Measurements from ENCODE around the gene LRP10. TPM values are rescaled to one million over a fixed set of nuclear protein-coding genes. Genes with fewer than 3 reads are reported as not detected.
A peak's percentile ranks its signal among the peaks of the same experiment; 100 is the strongest.
"Not testable (repeated sequence)": the region's sequence is repeated elsewhere in the genome, so short reads cannot be mapped to it uniquely, and the experiment has no call there.

The LRP10 gene
- total RNA-seq, 4 donors from 2014 or later = 73.5 to 125 (median 96.6) TPM

GRCh38 chr14:22905627-22906026 is 34.1 kb downstream of the LRP10 start:
- no peak for TF ChIP-seq CTCF (IDR thresholded peaks at IDR 0.05)
- ATAC-seq (ENCODE audit: low FRiP score) (no peak), DNase-seq (ENCODE audit: low spot score) (no peak)

GRCh38 chr14:22906073-22906472 is 34.5 kb downstream of the LRP10 start:
- ATAC-seq (ENCODE audit: low FRiP score) (no peak), DNase-seq (ENCODE audit: low spot score) (no peak)
- TF ChIP-seq CTCF (IDR thresholded peaks at IDR 0.05) = no peak

GRCh38 chr14:22907429-22907828 is 35.9 kb downstream of the LRP10 start:
- ATAC-seq (ENCODE audit: low FRiP score) = no peak
- no peak for TF ChIP-seq CTCF (IDR thresholded peaks at IDR 0.05)
- DNase-seq (ENCODE audit: low spot score) = no peak

- DNase-seq (ENCODE audit: low spot score) = no peak
- ATAC-seq (ENCODE audit: low FRiP score) = peak; percentile 62
These were observed 37.1 kb downstream of the LRP10 start for GRCh38 chr14:22908601-22909000.

GRCh38 chr14:22910916-22911315 is 39.4 kb downstream of the LRP10 start:
- no peak for DNase-seq (ENCODE audit: low spot score)
- no peak for TF ChIP-seq CTCF (IDR thresholded peaks at IDR 0.05)
- ATAC-seq (ENCODE audit: low FRiP score) = no peak

More at GRCh38 chr14:22908601-22909000, 37.1 kb downstream of the LRP10 start:
- no peak for TF ChIP-seq CTCF (IDR thresholded peaks at IDR 0.05)

GRCh38 chr14:22914836-22915235 is 43.3 kb downstream of the LRP10 start:
- DNase-seq (ENCODE audit: low spot score); ATAC-seq (ENCODE audit: low FRiP score): not testable (repeated sequence)

- TF ChIP-seq CTCF (IDR thresholded peaks at IDR 0.05) = no peak
- no peak for DNase-seq (ENCODE audit: low spot score)
- ATAC-seq (ENCODE audit: low FRiP score) = no peak
These were observed 44.5 kb downstream of the LRP10 start for GRCh38 chr14:22915886-22916521.
